Astrocyte (in vitro differentiated cells and primary cell): ENCODE data around the gene GJB6. TPM values are rescaled to one million over a fixed set of nuclear protein-coding genes. Genes with fewer than 3 reads are reported as not detected.

Source experiments
- DNase-seq: peaks from one replicate; pipeline ENCODE4 v3.0.0-alpha.2; 2010; ENCODE audit warnings: low read depth
- FAIRE-seq: peaks from 2 replicates; lab custom pipeline; 2011; peaks lifted over from hg19 to GRCh38; lab: Jason Lieb, UNC
- H2AFZ ChIP-seq: 2 replicates; pipeline ENCODE4 v1.6.0; 2012; ENCODE audit warnings: low read depth, low read length, inconsistent platforms
- H3K27ac ChIP-seq: 2 replicates; pipeline ENCODE4 v1.5.1; 2011; ENCODE audit warnings: low read depth, low read length, inconsistent platforms
- H3K27me3 ChIP-seq: 2 replicates; pipeline ENCODE4 v1.6.0; 2011; ENCODE audit warnings: low read length, inconsistent platforms; ENCODE audit not compliant: insufficient read depth
- H3K36me3 ChIP-seq: 2 replicates; pipeline ENCODE4 v1.5.1; 2011; ENCODE audit warnings: low read length, inconsistent platforms; ENCODE audit not compliant: insufficient read depth
- H3K4me1 ChIP-seq: 2 replicates; pipeline ENCODE4 v1.5.1; 2011; ENCODE audit warnings: low read length, inconsistent platforms; ENCODE audit not compliant: insufficient read depth
- H3K4me2 ChIP-seq: 2 replicates; pipeline ENCODE4 v1.6.0; 2012; ENCODE audit warnings: low read length, inconsistent platforms
- H3K4me3 ChIP-seq: 2 replicates; pipeline ENCODE4 v1.5.1; 2011; ENCODE audit warnings: low read depth, mild to moderate bottlenecking, low read length, inconsistent platforms; ENCODE audit not compliant: insufficient read depth
- H3K79me2 ChIP-seq: 2 replicates; pipeline ENCODE4 v1.6.0; 2012; ENCODE audit warnings: mild to moderate bottlenecking, low read length, inconsistent platforms; ENCODE audit not compliant: insufficient read depth
- H3K9ac ChIP-seq: 2 replicates; pipeline ENCODE4 v1.6.0; 2012; ENCODE audit warnings: mild to moderate bottlenecking, low read length, inconsistent platforms
- H3K9me3 ChIP-seq: 2 replicates; pipeline ENCODE4 v1.5.1; 2012; ENCODE audit warnings: low read depth, mild to moderate bottlenecking, low read length, inconsistent platforms; ENCODE audit not compliant: insufficient read depth
- H4K20me1 ChIP-seq: 2 replicates; pipeline ENCODE4 v1.6.0; 2012; ENCODE audit warnings: low read length, inconsistent platforms; ENCODE audit not compliant: insufficient read depth
- H3K27ac Mint-ChIP-seq: one replicate; pipeline ENCODE4 v1.8.0; 2021; ENCODE audit warnings: mild to moderate bottlenecking, mixed read lengths; ENCODE audit not compliant: unreplicated experiment
- H3K27me3 Mint-ChIP-seq: one replicate; pipeline ENCODE4 v1.8.0; 2021; ENCODE audit warnings: low read depth, mixed read lengths; ENCODE audit not compliant: unreplicated experiment
- H3K36me3 Mint-ChIP-seq: one replicate; pipeline ENCODE4 v1.8.0; 2021; ENCODE audit warnings: low read depth, mixed read lengths; ENCODE audit not compliant: unreplicated experiment
- H3K4me1 Mint-ChIP-seq: one replicate; pipeline ENCODE4 v1.8.0; 2021; ENCODE audit warnings: low read depth, mixed read lengths; ENCODE audit not compliant: unreplicated experiment
- H3K4me3 Mint-ChIP-seq: one replicate; pipeline ENCODE4 v1.8.0; 2021; ENCODE audit warnings: mild to moderate bottlenecking, moderate library complexity, mixed read lengths; ENCODE audit not compliant: unreplicated experiment
- H3K9me3 Mint-ChIP-seq: one replicate; pipeline ENCODE4 v1.8.0; 2021; ENCODE audit warnings: mild to moderate bottlenecking, mixed read lengths; ENCODE audit not compliant: unreplicated experiment
- CTCF ChIP-seq: IDR thresholded peaks from 2 replicates; pipeline ENCODE4 v1.5.1; 2011; ENCODE audit warnings: low read depth, mild to moderate bottlenecking, inconsistent platforms, low read length, moderate library complexity; ENCODE audit not compliant: insufficient read depth
- EZH2 ChIP-seq: IDR thresholded peaks from 2 replicates; pipeline ENCODE4 v1.6.1; 2012; ENCODE audit warnings: mild to moderate bottlenecking, low read length, inconsistent platforms; ENCODE audit not compliant: insufficient read depth
- total RNA-seq: library from RNA; stranded (reverse); gene quantifications from 2 replicates; pipeline ENCODE4 v1.2.1, GENCODE V29; 2021

Gene GJB6
- total RNA-seq, 1 donor from 2014 or later: not detected

- H3K27me3 ChIP-seq: peaks cover 15% of the 10 kb centered on the region
- no peak overlapping the region for H2AFZ ChIP-seq
- DNase-seq: no peak
- H3K4me1 Mint-ChIP-seq: no peaks in the 10 kb centered on the region
- H3K36me3 Mint-ChIP-seq: no peaks in the 10 kb centered on the region
- no peaks in the 10 kb centered on the region for H4K20me1 ChIP-seq
- H3K36me3 ChIP-seq: no peaks in the 10 kb centered on the region
- H3K27ac Mint-ChIP-seq: no peak overlapping the region
- FAIRE-seq: no peak
- no peaks in the 10 kb centered on the region for H3K9me3 ChIP-seq
- no peaks in the 10 kb centered on the region for H3K4me1 ChIP-seq
- TF ChIP-seq EZH2: no peak
- no peak for TF ChIP-seq CTCF
- H3K4me3 ChIP-seq: no peak overlapping the region
- H3K9me3 Mint-ChIP-seq: peaks cover 1% of the 10 kb centered on the region
- H3K79me2 ChIP-seq: no peaks in the 10 kb centered on the region
- H3K27ac ChIP-seq: no peak overlapping the region
- no peak overlapping the region for H3K4me3 Mint-ChIP-seq
- H3K27me3 Mint-ChIP-seq: peaks cover 37% of the 10 kb centered on the region
- H3K4me2 ChIP-seq: no peak overlapping the region
- no peak overlapping the region for H3K9ac ChIP-seq
Measured at GRCh38 chr13:20221772-20222171, 10.3 kb downstream of the GJB6 start.

GRCh38 chr13:20219577-20219976, 12.5 kb downstream of the GJB6 start:
- Histone ChIP-seq H3K4me2 (no peak overlapping the region), H3K9me3 (no peaks in the 10 kb centered on the region), H4K20me1 (no peaks in the 10 kb centered on the region), H3K36me3 (no peaks in the 10 kb centered on the region), H3K27ac (no peak overlapping the region), H3K9ac (no peak overlapping the region), H3K4me1 (no peaks in the 10 kb centered on the region), H3K79me2 (no peaks in the 10 kb centered on the region), H2AFZ (no peak overlapping the region), H3K27me3 (peaks cover 13% of the 10 kb centered on the region), H3K4me3 (no peak overlapping the region)
- no peak for TF ChIP-seq CTCF
- no peak for TF ChIP-seq EZH2
- Mint-ChIP-seq H3K4me1 (no peaks in the 10 kb centered on the region), H3K9me3 (peaks cover 1% of the 10 kb centered on the region), H3K27me3 (peaks cover 19% of the 10 kb centered on the region), H3K4me3 (no peak overlapping the region), H3K36me3 (no peaks in the 10 kb centered on the region), H3K27ac (no peak overlapping the region)
- FAIRE-seq (no peak), DNase-seq (no peak)

- Mint-ChIP-seq H3K27ac (no peak overlapping the region), H3K27me3 (peaks cover 10% of the 10 kb centered on the region), H3K4me3 (no peak overlapping the region), H3K9me3 (peaks cover 5% of the 10 kb centered on the region), H3K4me1 (no peaks in the 10 kb centered on the region), H3K36me3 (no peaks in the 10 kb centered on the region)
- FAIRE-seq (no peak), DNase-seq (no peak)
- no peaks in the 10 kb centered on the region for H3K4me1 ChIP-seq
- no peak overlapping the region for H3K27ac ChIP-seq
- no peaks in the 10 kb centered on the region for H3K79me2 ChIP-seq
- no peaks in the 10 kb centered on the region for H3K36me3 ChIP-seq
- H3K9me3 ChIP-seq: no peaks in the 10 kb centered on the region
- H4K20me1 ChIP-seq: no peaks in the 10 kb centered on the region
- peaks cover 23% of the 10 kb centered on the region for H3K27me3 ChIP-seq
- no peak for TF ChIP-seq EZH2
- no peak for TF ChIP-seq CTCF
- H3K4me3 ChIP-seq: no peak overlapping the region
- H2AFZ ChIP-seq: no peak overlapping the region
- H3K4me2 ChIP-seq: no peak overlapping the region
- no peak overlapping the region for H3K9ac ChIP-seq
Measured at GRCh38 chr13:20217168-20217567, 15.0 kb downstream of the GJB6 start.
